Measurements from ENCODE around the gene RNF166. TPM values are rescaled to one million over a fixed set of nuclear protein-coding genes. Genes with fewer than 3 reads are reported as not detected.

The RNF166 gene
- polyA plus RNA-seq, 1 donor from 2014 or later = 34.4 TPM

DNA sequence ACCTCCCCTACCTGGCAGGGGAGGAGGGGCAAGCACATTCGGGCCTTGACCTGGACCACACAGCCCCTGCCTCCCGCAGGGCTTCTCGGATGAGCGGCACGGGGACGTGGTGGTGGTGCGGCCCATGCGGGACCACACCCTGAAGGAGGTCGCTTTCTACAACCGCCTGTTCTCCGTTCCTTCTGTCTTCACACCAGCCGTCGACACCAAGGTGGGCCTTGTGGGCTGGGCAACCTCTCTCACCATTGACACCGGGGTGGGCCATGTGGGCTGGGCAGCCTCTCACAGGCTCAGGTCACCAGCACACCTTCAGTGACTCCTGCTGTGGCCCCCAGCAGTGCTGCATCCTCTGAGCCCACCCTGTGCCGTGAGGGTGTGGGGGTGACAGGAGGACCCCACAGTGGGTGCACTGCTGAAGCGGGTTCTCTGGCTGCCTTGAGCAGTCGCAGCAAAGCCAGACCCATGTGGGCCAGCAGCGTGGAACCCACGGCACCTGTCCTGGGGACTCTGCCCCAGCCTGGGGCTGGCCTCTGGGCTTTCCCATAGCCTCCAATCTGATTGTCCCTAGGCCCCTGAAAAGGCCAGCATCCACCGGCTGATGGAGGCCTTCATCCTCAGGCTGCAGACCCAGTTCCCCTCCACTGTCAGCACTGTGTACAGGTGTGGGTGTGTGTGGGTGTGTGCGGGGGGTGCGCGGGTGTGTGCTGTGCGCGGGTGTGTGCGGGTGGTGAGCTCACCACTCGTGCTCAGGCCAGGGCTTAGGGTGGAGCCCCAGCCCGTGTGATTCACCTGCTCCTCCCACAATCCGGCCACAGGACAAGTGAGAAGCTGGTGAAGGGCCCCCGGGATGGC is 7.6 kb upstream of the RNF166 start:
- Histone ChIP-seq H2AFZ (ENCODE audit: low read depth, low read length) (no peak overlapping the region), H3K36me3 (ENCODE audit: insufficient read depth, low read length) (no peaks in the 10 kb centered on the region), H3K4me3 (ENCODE audit: low read length) (no peak overlapping the region), H3F3A (ENCODE audit: insufficient read depth, low read length, poor library complexity, severe bottlenecking) (no peaks in the 10 kb centered on the region), H3K27ac (ENCODE audit: low read length) (no peak overlapping the region), H3K9me2 (ENCODE audit: insufficient read depth, low read length) (no peaks in the 10 kb centered on the region), H3K9ac (ENCODE audit: low read length) (no peak overlapping the region), H3K9me3 (ENCODE audit: low read length) (no peaks in the 10 kb centered on the region), H3K27me3 (ENCODE audit: insufficient read depth, low read depth, low read length) (no peaks in the 10 kb centered on the region), H3K4me2 (ENCODE audit: low read length) (no peak overlapping the region), H4K20me1 (ENCODE audit: insufficient read depth) (no peaks in the 10 kb centered on the region), H3K79me2 (replicated peaks; ENCODE audit: insufficient read depth, low read length) (no peaks in the 10 kb centered on the region)
- TF ChIP-seq POLR2AphosphoS5 (IDR thresholded peaks at IDR 0.05) (no peak), SMC3 (conservative IDR thresholded peaks at IDR 0.05; ENCODE audit: poor library complexity) (no peak), MXI1 (conservative IDR thresholded peaks at IDR 0.05; ENCODE audit: poor library complexity, severe bottlenecking) (no peak), REST (IDR thresholded peaks at IDR 0.05; ENCODE audit: borderline replicate concordance) (no peak), TAF1 (IDR thresholded peaks at IDR 0.05; ENCODE audit: low read depth) (no peak), EZH2 (IDR thresholded peaks at IDR 0.05; ENCODE audit: borderline replicate concordance, insufficient read depth, low read length, poor library complexity, severe bottlenecking) (no peak), EP300 (conservative IDR thresholded peaks at IDR 0.05; ENCODE audit: poor library complexity, severe bottlenecking) (no peak), RAD21 (conservative IDR thresholded peaks at IDR 0.05) (no peak)
- TF ChIP-seq, protein P1, sequence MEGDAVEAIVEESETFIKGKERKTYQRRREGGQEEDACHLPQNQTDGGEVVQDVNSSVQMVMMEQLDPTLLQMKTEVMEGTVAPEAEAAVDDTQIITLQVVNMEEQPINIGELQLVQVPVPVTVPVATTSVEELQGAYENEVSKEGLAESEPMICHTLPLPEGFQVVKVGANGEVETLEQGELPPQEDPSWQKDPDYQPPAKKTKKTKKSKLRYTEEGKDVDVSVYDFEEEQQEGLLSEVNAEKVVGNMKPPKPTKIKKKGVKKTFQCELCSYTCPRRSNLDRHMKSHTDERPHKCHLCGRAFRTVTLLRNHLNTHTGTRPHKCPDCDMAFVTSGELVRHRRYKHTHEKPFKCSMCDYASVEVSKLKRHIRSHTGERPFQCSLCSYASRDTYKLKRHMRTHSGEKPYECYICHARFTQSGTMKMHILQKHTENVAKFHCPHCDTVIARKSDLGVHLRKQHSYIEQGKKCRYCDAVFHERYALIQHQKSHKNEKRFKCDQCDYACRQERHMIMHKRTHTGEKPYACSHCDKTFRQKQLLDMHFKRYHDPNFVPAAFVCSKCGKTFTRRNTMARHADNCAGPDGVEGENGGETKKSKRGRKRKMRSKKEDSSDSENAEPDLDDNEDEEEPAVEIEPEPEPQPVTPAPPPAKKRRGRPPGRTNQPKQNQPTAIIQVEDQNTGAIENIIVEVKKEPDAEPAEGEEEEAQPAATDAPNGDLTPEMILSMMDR (IDR thresholded peaks at IDR 0.05; ENCODE audit: poor library complexity, severe bottlenecking) = no peak

DNA sequence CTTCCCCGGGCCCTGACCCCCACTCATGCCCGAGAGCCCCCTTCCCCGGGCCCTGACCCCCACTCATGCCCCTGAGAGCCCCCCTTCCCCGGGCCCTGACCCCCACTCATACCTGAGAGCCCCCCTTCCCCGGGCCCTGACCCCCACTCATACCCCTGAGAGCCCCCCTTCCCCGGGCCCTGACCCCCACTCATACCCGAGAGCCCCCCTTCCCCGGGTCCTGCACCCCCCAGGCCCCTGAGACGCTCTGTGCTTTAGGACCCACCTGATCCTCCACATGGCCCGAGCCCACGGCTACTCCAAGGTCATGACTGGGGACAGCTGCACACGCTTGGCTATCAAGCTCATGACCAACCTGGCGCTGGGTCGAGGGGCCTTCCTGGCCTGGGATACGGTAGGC is 6.8 kb upstream of the RNF166 start:
- Histone ChIP-seq H3K9me2 (ENCODE audit: insufficient read depth, low read length) (no peaks in the 10 kb centered on the region), H3K27ac (ENCODE audit: low read length) (no peak overlapping the region), H4K20me1 (ENCODE audit: insufficient read depth) (no peaks in the 10 kb centered on the region), H3F3A (ENCODE audit: insufficient read depth, low read length, poor library complexity, severe bottlenecking) (no peaks in the 10 kb centered on the region), H2AFZ (ENCODE audit: low read depth, low read length) (no peak overlapping the region), H3K4me3 (ENCODE audit: low read length) (no peak overlapping the region), H3K36me3 (ENCODE audit: insufficient read depth, low read length) (no peaks in the 10 kb centered on the region), H3K9ac (ENCODE audit: low read length) (no peak overlapping the region), H3K79me2 (replicated peaks; ENCODE audit: insufficient read depth, low read length) (no peaks in the 10 kb centered on the region), H3K4me2 (ENCODE audit: low read length) (no peak overlapping the region), H3K9me3 (ENCODE audit: low read length) (no peaks in the 10 kb centered on the region), H3K27me3 (ENCODE audit: insufficient read depth, low read depth, low read length) (no peaks in the 10 kb centered on the region)
- TF ChIP-seq SMC3 (conservative IDR thresholded peaks at IDR 0.05; ENCODE audit: poor library complexity) = no peak
- no peak for TF ChIP-seq EZH2 (IDR thresholded peaks at IDR 0.05; ENCODE audit: borderline replicate concordance, insufficient read depth, low read length, poor library complexity, severe bottlenecking)
- no peak for TF ChIP-seq EP300 (conservative IDR thresholded peaks at IDR 0.05; ENCODE audit: poor library complexity, severe bottlenecking)
- no peak for TF ChIP-seq POLR2AphosphoS5 (IDR thresholded peaks at IDR 0.05)
- no peak for TF ChIP-seq TAF1 (IDR thresholded peaks at IDR 0.05; ENCODE audit: low read depth)
- no peak for TF ChIP-seq MXI1 (conservative IDR thresholded peaks at IDR 0.05; ENCODE audit: poor library complexity, severe bottlenecking)
- TF ChIP-seq, protein P1 (IDR thresholded peaks at IDR 0.05; ENCODE audit: poor library complexity, severe bottlenecking) = no peak
- TF ChIP-seq REST (IDR thresholded peaks at IDR 0.05; ENCODE audit: borderline replicate concordance) = no peak
- no peak for TF ChIP-seq RAD21 (conservative IDR thresholded peaks at IDR 0.05)

Data from neural cell (in vitro differentiated cells).